MM.1S (cell line): ENCODE measurements around the gene GBF1.

ENCODE experiments used
- EZH2 ChIP-seq: fragments of 300-600 bp; sonication (generic); optimal IDR thresholded peaks from 2 replicates; pipeline ENCODE3; 2017; ENCODE audit warnings: low read depth, mild to moderate bottlenecking, antibody characterized with exemption, low read length, mixed read lengths
- TF ChIP-seq, protein P1 (sequence below): fragments of 300-600 bp; sonication (generic); IDR thresholded peaks from 2 replicates; pipeline ENCODE4 v1.5.1; 2016; ENCODE audit warnings: antibody characterized with exemption, low read length, mixed read lengths

DNA sequence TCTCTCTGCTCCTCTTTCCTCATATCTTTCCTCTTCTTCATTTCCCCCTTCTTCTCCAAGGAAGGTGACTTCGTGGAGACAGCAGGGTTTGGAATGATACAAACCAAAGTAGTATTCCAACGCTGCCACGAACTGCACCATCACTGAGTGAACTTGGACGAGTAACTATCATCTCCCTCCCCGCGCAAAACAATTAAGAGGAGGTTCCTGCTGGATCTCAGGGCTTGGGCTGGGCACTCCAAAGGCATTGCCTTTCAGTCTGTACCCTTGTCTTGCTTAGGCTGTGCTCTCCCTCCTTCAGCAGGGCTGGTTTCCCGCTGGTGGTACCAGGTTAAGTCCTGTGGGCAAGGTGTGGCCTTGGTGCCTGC, 3.2 kb upstream of the GBF1 start:
- TF ChIP-seq, protein P1, sequence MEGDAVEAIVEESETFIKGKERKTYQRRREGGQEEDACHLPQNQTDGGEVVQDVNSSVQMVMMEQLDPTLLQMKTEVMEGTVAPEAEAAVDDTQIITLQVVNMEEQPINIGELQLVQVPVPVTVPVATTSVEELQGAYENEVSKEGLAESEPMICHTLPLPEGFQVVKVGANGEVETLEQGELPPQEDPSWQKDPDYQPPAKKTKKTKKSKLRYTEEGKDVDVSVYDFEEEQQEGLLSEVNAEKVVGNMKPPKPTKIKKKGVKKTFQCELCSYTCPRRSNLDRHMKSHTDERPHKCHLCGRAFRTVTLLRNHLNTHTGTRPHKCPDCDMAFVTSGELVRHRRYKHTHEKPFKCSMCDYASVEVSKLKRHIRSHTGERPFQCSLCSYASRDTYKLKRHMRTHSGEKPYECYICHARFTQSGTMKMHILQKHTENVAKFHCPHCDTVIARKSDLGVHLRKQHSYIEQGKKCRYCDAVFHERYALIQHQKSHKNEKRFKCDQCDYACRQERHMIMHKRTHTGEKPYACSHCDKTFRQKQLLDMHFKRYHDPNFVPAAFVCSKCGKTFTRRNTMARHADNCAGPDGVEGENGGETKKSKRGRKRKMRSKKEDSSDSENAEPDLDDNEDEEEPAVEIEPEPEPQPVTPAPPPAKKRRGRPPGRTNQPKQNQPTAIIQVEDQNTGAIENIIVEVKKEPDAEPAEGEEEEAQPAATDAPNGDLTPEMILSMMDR, result no peak
- no peak for TF ChIP-seq EZH2
